Measurements from ENCODE around the gene MAP3K12. TPM values are rescaled to one million over a fixed set of nuclear protein-coding genes. Genes with fewer than 3 reads are reported as not detected.

The MAP3K12 gene
- total RNA-seq, 1 experiment from 2014 or later, result 9.6 TPM

- H3K27me3 ChIP-seq (ENCODE audit: low read length), result no peaks in the 10 kb centered on the region
- TF ChIP-seq EZH2phosphoT487 (IDR thresholded peaks at IDR 0.05; ENCODE audit: borderline replicate concordance, low read length) (no peak), CTCF (conservative IDR thresholded peaks at IDR 0.05; ENCODE audit: low read depth, low read length) (no peak), EZH2 (IDR thresholded peaks at IDR 0.05; ENCODE audit: low read length, unreplicated experiment) (no peak)
- H3F3A ChIP-seq (ENCODE audit: low read length, unreplicated experiment), result peaks cover 4% of the 10 kb centered on the region
- BruUV-seq (replicated peaks), result no TSS peak
- ATAC-seq, result no peak
- no peak for DNase-seq
- H3K9ac ChIP-seq (ENCODE audit: low read length), result no peak overlapping the region
- H3K4me1 ChIP-seq (ENCODE audit: insufficient read depth, low read length), result no peaks in the 10 kb centered on the region
- no peak overlapping the region for H3K27ac ChIP-seq (ENCODE audit: low read length)
- peaks cover 99% of the 10 kb centered on the region for H3K36me3 ChIP-seq (ENCODE audit: low read depth, low read length)
- no peaks in the 10 kb centered on the region for H3K9me2 ChIP-seq (replicated peaks; ENCODE audit: low read length)
- CTCF ChIA-PET, result no interaction called here
- H3K4me3 ChIP-seq (ENCODE audit: low read length), result no peak overlapping the region
- no peak overlapping the region for H3K4me2 ChIP-seq (ENCODE audit: low read length)
- H3K9me3 ChIP-seq (ENCODE audit: low read length), result no peaks in the 10 kb centered on the region
- POLR2A ChIA-PET (ENCODE audit: unreplicated experiment), result interaction anchor here (0.6 kb wide), 1 partner anchor 83 kb away, joined by 3 read pairs; no protein-coding TSS in a partner anchor
- H3K79me2 ChIP-seq (ENCODE audit: low read length), result peaks cover 87% of the 10 kb centered on the region
- no peak overlapping the region for H2AFZ ChIP-seq (ENCODE audit: low read length)
- H4K20me1 ChIP-seq (ENCODE audit: low read length), result peaks cover 87% of the 10 kb centered on the region
- intact Hi-C loops (cut with micrococcal nuclease), result no loop called here
These were observed 35.3 kb downstream of the MAP3K12 start for GRCh38 chr12:53463802-53464560.

- peaks cover 83% of the 10 kb centered on the region for H4K20me1 ChIP-seq (ENCODE audit: low read length)
- H3K36me3 ChIP-seq (ENCODE audit: low read depth, low read length), result peaks cover 94% of the 10 kb centered on the region
- CTCF ChIA-PET, result no interaction called here
These were observed 36.3 kb downstream of the MAP3K12 start for GRCh38 chr12:53462935-53463334.

More at GRCh38 chr12:53462935-53463334, 36.3 kb downstream of the MAP3K12 start:
- no peaks in the 10 kb centered on the region for H3K27me3 ChIP-seq (ENCODE audit: low read length)
- ATAC-seq, result no peak
- intact Hi-C loops (cut with micrococcal nuclease), result no loop called here
- no peaks in the 10 kb centered on the region for H3K9me2 ChIP-seq (replicated peaks; ENCODE audit: low read length)
- TF ChIP-seq CTCF (conservative IDR thresholded peaks at IDR 0.05; ENCODE audit: low read depth, low read length), result no peak
- TF ChIP-seq EZH2 (IDR thresholded peaks at IDR 0.05; ENCODE audit: low read length, unreplicated experiment), result no peak
- no peak for TF ChIP-seq EZH2phosphoT487 (IDR thresholded peaks at IDR 0.05; ENCODE audit: borderline replicate concordance, low read length)
- no peak overlapping the region for H3K4me3 ChIP-seq (ENCODE audit: low read length)
- peaks cover 4% of the 10 kb centered on the region for H3F3A ChIP-seq (ENCODE audit: low read length, unreplicated experiment)
- H3K9me3 ChIP-seq (ENCODE audit: low read length), result no peaks in the 10 kb centered on the region
- H3K79me2 ChIP-seq (ENCODE audit: low read length), result peaks cover 85% of the 10 kb centered on the region
- no peak overlapping the region for H3K27ac ChIP-seq (ENCODE audit: low read length)
- POLR2A ChIA-PET (ENCODE audit: unreplicated experiment), result no interaction called here
- BruUV-seq (replicated peaks), result no TSS peak
- H3K4me1 ChIP-seq (ENCODE audit: insufficient read depth, low read length), result no peaks in the 10 kb centered on the region
- DNase-seq, result no peak
- no peak overlapping the region for H2AFZ ChIP-seq (ENCODE audit: low read length)
- H3K9ac ChIP-seq (ENCODE audit: low read length), result no peak overlapping the region
- no peak overlapping the region for H3K4me2 ChIP-seq (ENCODE audit: low read length)

Data from PC-3 (cell line).